Measurements from ENCODE around the gene STK35. TPM values are rescaled to one million over a fixed set of nuclear protein-coding genes. Genes with fewer than 3 reads are reported as not detected.

STK35 gene
- total and polyA plus RNA-seq, 2 of the 13 experiments (the other 11 are each of a cell fraction or from before 2014, with no cell fraction given): 27.4 to 29.8 TPM

DNA sequence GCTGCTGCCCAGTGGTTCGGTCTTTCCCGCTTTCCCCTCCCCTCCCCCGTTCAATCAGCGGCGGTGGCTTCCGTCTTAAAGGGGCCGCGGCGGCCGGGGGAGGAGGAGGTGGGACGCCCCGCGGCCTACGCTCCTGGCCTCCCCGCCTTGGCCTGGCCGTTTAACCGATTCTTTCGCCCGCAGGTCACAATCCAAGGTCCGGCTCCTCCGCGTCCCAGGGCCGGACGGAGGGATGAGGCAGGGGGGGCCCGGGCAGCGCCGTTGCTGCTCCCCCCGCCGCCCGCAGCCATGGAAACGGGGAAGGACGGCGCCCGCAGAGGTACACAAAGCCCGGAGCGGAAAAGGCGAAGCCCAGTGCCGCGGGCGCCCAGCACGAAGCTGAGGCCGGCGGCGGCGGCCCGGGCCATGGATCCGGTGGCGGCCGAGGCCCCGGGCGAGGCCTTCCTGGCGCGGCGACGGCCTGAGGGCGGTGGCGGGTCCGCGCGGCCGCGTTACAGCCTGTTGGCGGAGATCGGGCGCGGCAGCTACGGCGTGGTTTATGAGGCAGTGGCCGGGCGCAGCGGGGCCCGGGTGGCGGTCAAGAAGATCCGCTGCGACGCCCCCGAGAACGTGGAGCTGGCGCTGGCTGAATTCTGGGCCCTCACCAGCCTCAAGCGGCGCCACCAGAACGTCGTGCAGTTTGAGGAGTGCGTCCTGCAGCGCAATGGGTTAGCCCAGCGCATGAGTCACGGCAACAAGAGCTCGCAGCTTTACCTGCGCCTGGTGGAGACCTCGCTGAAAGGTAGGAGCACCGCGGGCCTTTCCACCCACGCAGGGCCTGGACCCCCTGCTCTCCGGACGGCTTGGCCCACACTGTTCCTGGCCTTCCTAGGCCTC is 1.2 kb downstream of the STK35 start (continued):
- TF ChIP-seq JDP2 (CRISPR knock-in tag; IDR thresholded peaks at IDR 0.05; ENCODE audit: borderline replicate concordance): no peak; the same call in 1 of the 2 replicates
- TF ChIP-seq, protein P1, sequence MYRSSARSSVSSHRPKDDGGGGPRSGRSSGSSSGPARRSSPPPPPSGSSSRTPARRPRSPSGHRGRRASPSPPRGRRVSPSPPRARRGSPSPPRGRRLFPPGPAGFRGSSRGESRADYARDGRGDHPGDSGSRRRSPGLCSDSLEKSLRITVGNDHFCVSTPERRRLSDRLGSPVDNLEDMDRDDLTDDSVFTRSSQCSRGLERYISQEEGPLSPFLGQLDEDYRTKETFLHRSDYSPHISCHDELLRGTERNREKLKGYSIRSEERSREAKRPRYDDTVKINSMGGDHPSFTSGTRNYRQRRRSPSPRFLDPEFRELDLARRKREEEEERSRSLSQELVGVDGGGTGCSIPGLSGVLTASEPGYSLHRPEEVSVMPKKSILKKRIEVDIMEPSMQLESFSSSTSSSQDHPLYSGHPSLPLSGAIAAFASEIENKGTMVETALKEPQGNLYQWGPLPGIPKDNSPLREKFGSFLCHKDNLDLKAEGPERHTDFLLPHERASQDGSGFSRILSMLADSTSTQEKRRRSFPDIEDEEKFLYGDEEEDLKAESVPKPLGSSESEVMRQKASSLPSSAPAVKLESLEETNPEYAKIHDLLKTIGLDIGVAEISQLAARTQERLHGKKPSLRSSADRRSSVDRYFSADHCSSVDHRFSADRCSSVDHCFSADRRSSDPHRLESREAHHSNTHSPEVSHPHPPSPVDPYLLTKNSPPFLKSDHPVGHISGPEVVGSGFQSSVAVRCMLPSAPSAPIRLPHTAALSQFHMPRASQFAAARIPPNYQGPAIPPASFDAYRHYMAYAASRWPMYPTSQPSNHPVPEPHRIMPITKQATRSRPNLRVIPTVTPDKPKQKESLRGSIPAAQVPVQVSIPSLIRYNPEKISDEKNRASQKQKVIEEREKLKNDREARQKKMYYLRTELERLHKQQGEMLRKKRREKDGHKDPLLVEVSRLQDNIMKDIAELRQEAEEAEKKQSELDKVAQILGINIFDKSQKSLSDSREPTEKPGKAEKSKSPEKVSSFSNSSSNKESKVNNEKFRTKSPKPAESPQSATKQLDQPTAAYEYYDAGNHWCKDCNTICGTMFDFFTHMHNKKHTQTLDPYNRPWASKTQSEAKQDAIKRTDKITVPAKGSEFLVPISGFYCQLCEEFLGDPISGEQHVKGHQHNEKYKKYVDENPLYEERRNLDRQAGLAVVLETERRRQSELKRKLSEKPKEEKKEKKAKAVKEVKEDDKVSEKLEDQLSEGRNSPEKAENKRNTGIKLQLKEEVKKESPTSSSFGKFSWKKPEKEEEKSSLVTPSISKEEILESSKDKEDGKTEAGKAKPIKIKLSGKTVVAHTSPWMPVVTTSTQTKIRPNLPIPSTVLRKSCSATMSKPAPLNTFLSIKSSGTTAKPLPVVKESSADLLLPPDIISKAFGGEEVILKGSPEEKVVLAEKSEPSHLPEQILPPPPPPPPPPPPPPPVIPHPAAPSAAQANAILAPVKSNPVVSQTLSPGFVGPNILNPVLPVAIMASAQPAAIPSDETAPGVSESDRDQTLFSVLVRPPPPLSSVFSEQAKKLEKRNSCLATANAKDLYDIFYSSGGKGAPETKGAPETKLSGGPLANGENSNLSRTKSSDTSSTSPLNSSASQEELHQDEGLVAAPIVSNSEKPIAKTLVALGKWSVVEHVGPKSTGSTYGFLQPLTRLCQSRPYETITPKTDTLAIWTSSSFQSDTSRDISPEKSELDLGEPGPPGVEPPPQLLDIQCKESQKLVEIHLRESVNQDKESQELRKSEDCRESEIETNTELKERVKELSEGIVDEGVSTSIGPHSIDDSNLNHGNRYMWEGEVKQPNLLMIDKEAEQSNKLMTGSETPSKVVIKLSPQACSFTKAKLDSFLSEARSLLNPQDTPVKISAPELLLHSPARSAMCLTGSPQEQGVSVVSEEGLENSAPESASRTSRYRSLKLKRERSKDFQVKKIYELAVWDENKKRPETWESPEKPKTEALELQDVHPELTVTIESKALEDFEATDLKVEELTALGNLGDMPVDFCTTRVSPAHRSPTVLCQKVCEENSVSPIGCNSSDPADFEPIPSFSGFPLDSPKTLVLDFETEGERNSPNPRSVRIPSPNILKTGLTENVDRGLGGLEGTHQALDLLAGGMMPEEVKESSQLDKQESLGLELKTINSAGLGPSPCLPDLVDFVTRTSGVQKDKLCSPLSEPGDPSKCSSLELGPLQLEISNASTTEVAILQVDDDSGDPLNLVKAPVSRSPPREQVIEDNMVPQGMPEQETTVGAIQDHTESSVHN (CRISPR knock-in tag; IDR thresholded peaks at IDR 0.05): no peak
- no peak; the same call in 1 of the 2 replicates for TF ChIP-seq SPEN (CRISPR knock-in tag; IDR thresholded peaks at IDR 0.05; ENCODE audit: low read depth)
- TF ChIP-seq, protein P2, sequence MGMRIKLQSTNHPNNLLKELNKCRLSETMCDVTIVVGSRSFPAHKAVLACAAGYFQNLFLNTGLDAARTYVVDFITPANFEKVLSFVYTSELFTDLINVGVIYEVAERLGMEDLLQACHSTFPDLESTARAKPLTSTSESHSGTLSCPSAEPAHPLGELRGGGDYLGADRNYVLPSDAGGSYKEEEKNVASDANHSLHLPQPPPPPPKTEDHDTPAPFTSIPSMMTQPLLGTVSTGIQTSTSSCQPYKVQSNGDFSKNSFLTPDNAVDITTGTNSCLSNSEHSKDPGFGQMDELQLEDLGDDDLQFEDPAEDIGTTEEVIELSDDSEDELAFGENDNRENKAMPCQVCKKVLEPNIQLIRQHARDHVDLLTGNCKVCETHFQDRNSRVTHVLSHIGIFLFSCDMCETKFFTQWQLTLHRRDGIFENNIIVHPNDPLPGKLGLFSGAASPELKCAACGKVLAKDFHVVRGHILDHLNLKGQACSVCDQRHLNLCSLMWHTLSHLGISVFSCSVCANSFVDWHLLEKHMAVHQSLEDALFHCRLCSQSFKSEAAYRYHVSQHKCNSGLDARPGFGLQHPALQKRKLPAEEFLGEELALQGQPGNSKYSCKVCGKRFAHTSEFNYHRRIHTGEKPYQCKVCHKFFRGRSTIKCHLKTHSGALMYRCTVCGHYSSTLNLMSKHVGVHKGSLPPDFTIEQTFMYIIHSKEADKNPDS (CRISPR knock-in tag; IDR thresholded peaks at IDR 0.05): peak; percentile 88; the same call in 1 of the 2 replicates
- TF ChIP-seq ZNF282 (IDR thresholded peaks at IDR 0.05; ENCODE audit: partially characterized antibody): no peak
- TF ChIP-seq, protein P3, sequence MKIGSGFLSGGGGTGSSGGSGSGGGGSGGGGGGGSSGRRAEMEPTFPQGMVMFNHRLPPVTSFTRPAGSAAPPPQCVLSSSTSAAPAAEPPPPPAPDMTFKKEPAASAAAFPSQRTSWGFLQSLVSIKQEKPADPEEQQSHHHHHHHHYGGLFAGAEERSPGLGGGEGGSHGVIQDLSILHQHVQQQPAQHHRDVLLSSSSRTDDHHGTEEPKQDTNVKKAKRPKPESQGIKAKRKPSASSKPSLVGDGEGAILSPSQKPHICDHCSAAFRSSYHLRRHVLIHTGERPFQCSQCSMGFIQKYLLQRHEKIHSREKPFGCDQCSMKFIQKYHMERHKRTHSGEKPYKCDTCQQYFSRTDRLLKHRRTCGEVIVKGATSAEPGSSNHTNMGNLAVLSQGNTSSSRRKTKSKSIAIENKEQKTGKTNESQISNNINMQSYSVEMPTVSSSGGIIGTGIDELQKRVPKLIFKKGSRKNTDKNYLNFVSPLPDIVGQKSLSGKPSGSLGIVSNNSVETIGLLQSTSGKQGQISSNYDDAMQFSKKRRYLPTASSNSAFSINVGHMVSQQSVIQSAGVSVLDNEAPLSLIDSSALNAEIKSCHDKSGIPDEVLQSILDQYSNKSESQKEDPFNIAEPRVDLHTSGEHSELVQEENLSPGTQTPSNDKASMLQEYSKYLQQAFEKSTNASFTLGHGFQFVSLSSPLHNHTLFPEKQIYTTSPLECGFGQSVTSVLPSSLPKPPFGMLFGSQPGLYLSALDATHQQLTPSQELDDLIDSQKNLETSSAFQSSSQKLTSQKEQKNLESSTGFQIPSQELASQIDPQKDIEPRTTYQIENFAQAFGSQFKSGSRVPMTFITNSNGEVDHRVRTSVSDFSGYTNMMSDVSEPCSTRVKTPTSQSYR (CRISPR knock-in tag; IDR thresholded peaks at IDR 0.05; ENCODE audit: borderline replicate concordance): peak; percentile 97
- TF ChIP-seq ZNF460 (CRISPR knock-in tag; IDR thresholded peaks at IDR 0.05; ENCODE audit: borderline replicate concordance): no peak
- TF ChIP-seq NR2F1 (CRISPR knock-in tag; IDR thresholded peaks at IDR 0.05): 0 out of 4 replicates have a peak, but pooled peaks of 1 of the 2 experiments have one; percentile 11
- TF ChIP-seq ZNF234 (CRISPR knock-in tag; conservative IDR thresholded peaks at IDR 0.05): no peak; the same call in 1 of the 2 replicates
- peak; percentile 23; the same call in 1 of the 2 replicates for TF ChIP-seq ZNF333 (CRISPR knock-in tag; IDR thresholded peaks at IDR 0.05; ENCODE audit: borderline replicate concordance)
- peak; percentile 76 for TF ChIP-seq PHF8 (CRISPR knock-in tag; IDR thresholded peaks at IDR 0.05)
- TF ChIP-seq ZNF558 (CRISPR knock-in tag; IDR thresholded peaks at IDR 0.05; ENCODE audit: borderline replicate concordance): 0 out of 2 replicates have a peak, but pooled peaks have one; percentile 34
- peak; percentile 70 for TF ChIP-seq ZBTB21 (CRISPR knock-in tag; IDR thresholded peaks at IDR 0.05)
- no peak; the same call in 1 of the 2 replicates for TF ChIP-seq KAT7 (CRISPR knock-in tag; IDR thresholded peaks at IDR 0.05; ENCODE audit: borderline replicate concordance)

Measured in HepG2 (cell line).